Lung (tissue), 12 donors: Measurements from ENCODE around the gene KIAA1671. TPM values are rescaled to one million over a fixed set of nuclear protein-coding genes. Genes with fewer than 3 reads are reported as not detected.

Source experiments
- ATAC-seq: fragments of 200-7000 bp; cut with Tn5 transposase; one replicate; pipeline ENCODE4 v1.9.1; 2020; ENCODE audit warnings: moderate number of reproducible peaks; ENCODE audit not compliant: insufficient read depth, low FRiP score
- DNase-seq, 3 donors: peaks; one replicate each; pipeline ENCODE4 v3.0.0-alpha.2; 2013 to 2017
- H3K27ac ChIP-seq, 2 donors: one replicate each; pipeline ENCODE4 v1.5.1; 2013; ENCODE audit warnings: mild to moderate bottlenecking in 2 of 2, moderate library complexity in 2 of 2, control low read depth in 1 of 2, inconsistent platforms in 1 of 2, low read depth in 1 of 2, low read length in 1 of 2
- H3K27me3 ChIP-seq, 3 donors: one replicate each; pipeline ENCODE4 v1.5.1; 2013; ENCODE audit warnings: low read length in 2 of 3; ENCODE audit not compliant: control insufficient read depth in 3 of 3, insufficient read depth in 3 of 3
- H3K36me3 ChIP-seq, 4 donors: one replicate each; pipeline ENCODE4 v1.5.1; 2013; ENCODE audit warnings: low read length in 4 of 4, mild to moderate bottlenecking in 1 of 4, moderate library complexity in 1 of 4; ENCODE audit not compliant: control insufficient read depth in 4 of 4, insufficient read depth in 4 of 4
- H3K4me1 ChIP-seq, 5 donors: one replicate each; pipeline ENCODE4 v1.5.1; 2013; ENCODE audit warnings: low read length in 5 of 5, mild to moderate bottlenecking in 2 of 5, moderate library complexity in 1 of 5; ENCODE audit not compliant: control insufficient read depth in 5 of 5, insufficient read depth in 5 of 5
- H3K4me3 ChIP-seq: one replicate; pipeline ENCODE4 v1.5.1; 2013; ENCODE audit warnings: mild to moderate bottlenecking, control low read depth, moderate library complexity
- H3K9ac ChIP-seq, 2 donors: one replicate each; pipeline ENCODE4 v1.5.1; 2013; ENCODE audit warnings: low read length in 2 of 2, control low read depth in 1 of 2; ENCODE audit not compliant: insufficient read depth in 1 of 2
- H3K9me3 ChIP-seq, 4 donors: one replicate each; pipeline ENCODE4 v1.5.1; 2013; ENCODE audit warnings: low read length in 3 of 4, mild to moderate bottlenecking in 1 of 4, moderate library complexity in 1 of 4; ENCODE audit not compliant: control insufficient read depth in 4 of 4, insufficient read depth in 3 of 4
- CTCF ChIP-seq: IDR thresholded peaks from 2 replicates; pipeline ENCODE4 v1.5.1; 2012; ENCODE audit warnings: mild to moderate bottlenecking; ENCODE audit errors: control extremely low read depth, extremely low read depth
- WGBS, 2 donors: extraction: QIAGEN DNeasy Blood & Tissue Kit; methylation state at CpG; one replicate each; pipeline ENCODE4 v1.1.7; 2013; 5-methylcytosine and 5-hydroxymethylcytosine counted together
- polyA plus RNA-seq, 2 donors: library from polyadenylated mRNA; stranded (reverse); fragments of 200-250 nt; gene quantifications; one replicate each; pipeline ENCODE4 v1.2.1, GENCODE V29; 2013
- total RNA-seq, 2 donors: library from RNA; depleted of rRNA in 1 of 2; stranded (reverse); fragments of >200 nt in 1 of 2; gene quantifications; one replicate each; pipeline ENCODE4 v1.2.1, GENCODE V29; 2014 to 2021
- donor health status: control.
- donor health status: control.
- donor health status: Bipolar disorder and iron deficiency.
- donor health status: healthy.
- donor health status: DM: yes; HTN: yes; CAD: no.

The KIAA1671 gene
- total and polyA plus RNA-seq, 4 donors: 7.6 to 44.6 (median 24.0) TPM

GRCh38 chr22:24957043-24957442, 4.5 kb downstream of the KIAA1671 start:
- 81 to 87% methylated on average over 2 of the region's 2 CpGs for WGBS, 2 donors
- Histone ChIP-seq H3K9ac (no peak overlapping the region), H3K27ac (no peak overlapping the region), H3K9me3 (no peaks in the 10 kb centered on the region), H3K4me3 (no peak overlapping the region), H3K27me3 (peaks cover 0 to 8% (median 3%) of the 10 kb centered on the region in 3 donors), H3K36me3 (no peaks in the 10 kb centered on the region), H3K4me1 (peaks cover 0 to 18% (median 0%) of the 10 kb centered on the region in 5 donors)
- TF ChIP-seq CTCF: no peak
- ATAC-seq: no peak
- no peak for DNase-seq

GRCh38 chr22:24961217-24961844, 8.8 kb downstream of the KIAA1671 start:
- DNase-seq (no peak), ATAC-seq (no peak)
- Histone ChIP-seq H3K4me3 (no peak overlapping the region), H3K27ac (no peak overlapping the region), H3K4me1 (peaks cover 0 to 6% (median 0%) of the 10 kb centered on the region in 5 donors), H3K36me3 (no peaks in the 10 kb centered on the region), H3K9ac (no peak overlapping the region), H3K9me3 (no peaks in the 10 kb centered on the region), H3K27me3 (no peaks in the 10 kb centered on the region)
- TF ChIP-seq CTCF: no peak
- WGBS, 2 donors: 89% methylated on average over 11 of the region's 11 CpGs

- H3K9me3 ChIP-seq: no peaks in the 10 kb centered on the region
- H3K9ac ChIP-seq: no peak overlapping the region
- ATAC-seq (no peak), DNase-seq (no peak)
- no peaks in the 10 kb centered on the region for H3K36me3 ChIP-seq
- no peak overlapping the region for H3K27ac ChIP-seq
- H3K27me3 ChIP-seq: no peaks in the 10 kb centered on the region
- WGBS, 2 donors: 89 to 93% methylated on average over 8 of the region's 8 CpGs
- TF ChIP-seq CTCF: no peak
- no peak overlapping the region for H3K4me3 ChIP-seq
- H3K4me1 ChIP-seq: peaks cover 0 to 7% (median 0%) of the 10 kb centered on the region in 5 donors
These were observed 9.6 kb downstream of the KIAA1671 start for GRCh38 chr22:24962094-24962493.

GRCh38 chr22:24962835-24963234, 10.3 kb downstream of the KIAA1671 start:
- Histone ChIP-seq H3K27me3 (no peaks in the 10 kb centered on the region), H3K36me3 (no peaks in the 10 kb centered on the region), H3K9ac (no peak overlapping the region), H3K4me1 (peaks cover 0 to 7% (median 0%) of the 10 kb centered on the region in 5 donors), H3K4me3 (no peak overlapping the region), H3K27ac (no peak overlapping the region), H3K9me3 (no peaks in the 10 kb centered on the region)
- no peak for ATAC-seq
- no peak for TF ChIP-seq CTCF
- 91 to 92% methylated on average over 11 of the region's 11 CpGs for WGBS, 2 donors
- DNase-seq: no peak
